C4-2B (cell line): Measurements from ENCODE around the gene FMNL2.

Experiments used
- H3K27ac ChIP-seq: fragments of 450-650 bp; 2 replicates; pipeline ENCODE4 v1.5.1; 2017
- ZFX ChIP-seq: fragments of 450-650 bp; IDR thresholded peaks from 2 replicates; pipeline ENCODE4 v1.6.1; 2017
- TF ChIP-seq, protein P1 (sequence below): fragments of 450-650 bp; conservative IDR thresholded peaks from 2 replicates; pipeline ENCODE4 v1.5.1; 2017; ENCODE audit warnings: mild to moderate bottlenecking

Gene FMNL2

DNA sequence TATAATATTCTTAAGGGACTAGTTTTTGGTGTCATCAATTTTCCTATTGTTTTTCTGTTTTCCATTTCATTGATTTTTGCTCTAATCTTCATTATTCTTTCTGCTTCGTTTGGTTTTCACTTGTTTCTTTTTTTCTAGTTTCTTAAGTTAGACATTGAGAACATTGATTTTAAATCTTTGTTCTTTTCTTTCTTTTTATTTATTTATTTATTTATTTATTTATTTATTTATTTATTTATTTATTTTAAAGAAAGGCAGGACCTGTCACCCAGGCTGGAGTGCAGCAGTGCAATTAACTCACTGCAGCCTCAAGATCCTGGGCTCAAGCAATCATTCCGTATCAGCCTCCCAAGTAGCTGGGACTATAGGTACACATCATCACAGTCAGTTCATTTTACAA lies 7.0 kb upstream of the FMNL2 start:
- TF ChIP-seq, protein P1, sequence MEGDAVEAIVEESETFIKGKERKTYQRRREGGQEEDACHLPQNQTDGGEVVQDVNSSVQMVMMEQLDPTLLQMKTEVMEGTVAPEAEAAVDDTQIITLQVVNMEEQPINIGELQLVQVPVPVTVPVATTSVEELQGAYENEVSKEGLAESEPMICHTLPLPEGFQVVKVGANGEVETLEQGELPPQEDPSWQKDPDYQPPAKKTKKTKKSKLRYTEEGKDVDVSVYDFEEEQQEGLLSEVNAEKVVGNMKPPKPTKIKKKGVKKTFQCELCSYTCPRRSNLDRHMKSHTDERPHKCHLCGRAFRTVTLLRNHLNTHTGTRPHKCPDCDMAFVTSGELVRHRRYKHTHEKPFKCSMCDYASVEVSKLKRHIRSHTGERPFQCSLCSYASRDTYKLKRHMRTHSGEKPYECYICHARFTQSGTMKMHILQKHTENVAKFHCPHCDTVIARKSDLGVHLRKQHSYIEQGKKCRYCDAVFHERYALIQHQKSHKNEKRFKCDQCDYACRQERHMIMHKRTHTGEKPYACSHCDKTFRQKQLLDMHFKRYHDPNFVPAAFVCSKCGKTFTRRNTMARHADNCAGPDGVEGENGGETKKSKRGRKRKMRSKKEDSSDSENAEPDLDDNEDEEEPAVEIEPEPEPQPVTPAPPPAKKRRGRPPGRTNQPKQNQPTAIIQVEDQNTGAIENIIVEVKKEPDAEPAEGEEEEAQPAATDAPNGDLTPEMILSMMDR, result no peak
- TF ChIP-seq ZFX, result no peak
- H3K27ac ChIP-seq, result no peak overlapping the region

DNA sequence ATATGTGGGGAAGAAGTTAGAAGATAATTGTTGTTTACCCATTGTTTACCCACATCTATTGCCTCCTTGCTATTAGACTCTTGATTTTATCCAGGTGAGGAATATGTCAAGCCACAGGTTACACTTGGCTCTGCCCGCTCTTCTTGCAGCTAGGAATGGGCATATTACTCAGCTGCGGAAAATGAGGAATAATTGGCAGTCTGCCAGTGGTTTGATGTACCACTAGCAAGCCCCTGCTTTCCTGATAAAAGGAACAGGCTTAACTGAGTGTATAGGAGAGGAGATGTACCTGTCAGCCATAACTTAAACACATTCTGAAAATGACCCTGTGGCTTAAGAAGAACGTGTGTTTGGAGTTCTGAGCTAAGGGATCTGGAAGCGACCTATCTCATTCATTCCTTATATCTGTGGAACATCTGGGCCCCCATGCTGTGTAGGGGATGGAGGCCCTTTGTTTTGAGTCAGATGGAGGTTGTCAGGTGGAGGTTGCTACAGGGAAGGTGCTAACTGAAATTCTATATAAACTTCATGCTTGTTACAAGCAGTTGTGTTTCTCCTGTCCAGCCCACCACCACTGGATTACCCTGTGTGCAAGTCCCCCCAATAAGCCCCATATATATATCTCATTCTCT lies 4.6 kb upstream of the FMNL2 start:
- TF ChIP-seq, protein P1, result no peak
- TF ChIP-seq ZFX, result no peak
- no peak overlapping the region for H3K27ac ChIP-seq

DNA sequence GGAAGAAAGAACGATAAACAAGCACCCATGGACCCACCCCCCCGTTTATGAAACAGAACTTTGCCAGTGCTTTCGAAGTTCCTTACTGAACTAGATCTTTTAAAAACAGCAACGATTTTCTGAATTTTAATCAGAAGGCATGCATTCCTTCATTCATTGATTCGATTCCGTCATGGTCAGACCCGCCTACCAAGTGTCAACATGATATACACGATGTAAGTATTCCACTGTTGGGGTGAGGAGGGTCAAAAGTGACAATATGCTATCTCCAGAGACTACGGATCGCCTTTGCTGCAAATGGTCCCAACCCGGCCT lies 316 bp upstream of the FMNL2 start:
- TF ChIP-seq, protein P1, result no peak
- no peak for TF ChIP-seq ZFX
- H3K27ac ChIP-seq, result peak overlapping the region; percentile 32; the same call in 1 of the 2 replicates

DNA sequence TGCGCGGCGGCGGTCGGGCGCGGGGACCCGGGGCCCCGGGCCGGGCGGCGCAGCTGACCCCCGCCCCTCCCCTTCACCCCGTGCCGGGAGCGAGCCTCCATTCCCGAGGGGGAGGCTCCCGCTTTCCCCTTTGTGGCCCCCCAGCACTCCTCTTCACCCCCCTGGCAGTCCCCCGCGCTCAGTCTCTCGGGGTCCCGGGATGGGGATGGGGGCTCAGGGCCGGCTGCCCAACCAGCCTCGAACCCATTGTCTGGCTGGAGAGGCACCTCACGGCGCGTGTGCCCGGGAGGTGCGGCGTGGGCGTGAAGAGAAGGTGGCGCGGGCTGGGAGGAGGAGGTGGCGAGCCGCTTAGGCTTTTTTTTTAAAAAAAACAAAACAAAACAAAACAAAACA lies 748 bp downstream of the FMNL2 start:
- no peak overlapping the region; the same call in 1 of the 2 replicates for H3K27ac ChIP-seq
- TF ChIP-seq ZFX, result no peak
- TF ChIP-seq, protein P1, result no peak

DNA sequence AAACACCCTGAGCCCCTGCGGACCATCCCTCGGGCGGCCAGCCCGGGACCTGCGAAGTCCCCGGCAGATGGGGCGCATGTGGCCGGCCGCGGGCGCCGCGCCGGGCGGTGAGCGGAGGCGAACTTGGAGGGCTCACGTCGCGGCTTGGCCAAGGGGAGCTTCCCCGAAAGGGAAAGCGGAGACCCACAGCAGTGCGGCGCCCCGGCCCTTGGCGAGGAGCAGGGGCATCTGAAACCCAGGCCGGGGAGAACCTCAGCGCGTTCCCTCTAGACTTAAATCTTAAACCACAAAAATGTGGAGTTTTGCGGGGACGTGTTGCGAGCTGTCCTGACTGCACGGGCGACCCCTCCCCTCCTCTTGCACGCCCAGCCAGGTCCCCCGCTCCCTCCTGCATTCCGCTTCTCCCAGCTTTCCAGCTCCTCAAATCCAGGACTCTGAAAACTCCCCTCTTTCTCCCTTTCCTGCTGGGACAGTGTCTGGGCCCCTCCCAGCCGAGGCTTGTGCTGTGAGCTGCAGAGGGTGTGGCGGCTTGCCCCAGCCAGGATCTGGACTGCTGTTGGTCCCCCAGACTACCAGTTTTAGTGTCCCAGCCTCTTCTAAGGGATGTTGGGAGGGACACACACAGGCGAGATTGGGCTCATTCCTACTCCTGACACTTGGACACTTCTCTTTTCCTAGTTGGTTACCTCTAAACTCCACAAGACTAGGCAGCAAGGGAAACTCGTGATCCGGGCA lies 1.3 kb downstream of the FMNL2 start:
- H3K27ac ChIP-seq, result no peak overlapping the region; the same call in 1 of the 2 replicates
- no peak for TF ChIP-seq ZFX
- TF ChIP-seq, protein P1, result no peak

DNA sequence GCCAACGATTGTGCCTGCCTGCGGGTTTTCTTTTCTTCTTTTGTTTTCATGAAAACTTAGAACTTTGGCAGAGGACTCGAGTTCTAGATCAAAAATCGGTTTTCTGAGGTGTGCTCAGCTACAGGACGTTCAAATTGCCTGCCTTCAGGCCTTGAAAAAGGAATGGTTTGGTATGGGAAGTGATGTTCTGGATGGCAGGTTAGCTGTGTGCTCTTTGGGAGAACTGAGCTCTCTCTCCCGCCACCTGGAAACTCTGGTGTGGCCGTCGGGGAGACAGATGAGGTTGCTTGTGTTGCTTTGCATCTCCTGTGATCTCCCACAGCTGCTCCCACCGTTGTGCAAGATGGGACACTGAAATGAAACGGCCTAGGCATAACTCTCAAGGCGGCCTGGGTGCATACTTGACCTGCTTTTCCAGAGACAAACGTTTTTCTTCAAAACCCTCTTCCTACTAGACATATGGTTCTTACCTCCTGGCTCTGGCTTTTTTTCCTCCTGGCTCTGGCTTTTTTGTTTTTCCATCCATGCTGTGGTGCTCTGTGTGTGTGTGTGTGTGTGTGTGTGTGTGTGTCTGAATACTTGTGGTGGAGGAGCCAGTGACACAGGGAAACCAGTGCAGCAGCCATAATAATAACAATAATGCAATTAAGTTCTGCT lies 2.0 kb downstream of the FMNL2 start:
- no peak overlapping the region for H3K27ac ChIP-seq
- TF ChIP-seq ZFX, result no peak
- TF ChIP-seq, protein P1, result no peak

DNA sequence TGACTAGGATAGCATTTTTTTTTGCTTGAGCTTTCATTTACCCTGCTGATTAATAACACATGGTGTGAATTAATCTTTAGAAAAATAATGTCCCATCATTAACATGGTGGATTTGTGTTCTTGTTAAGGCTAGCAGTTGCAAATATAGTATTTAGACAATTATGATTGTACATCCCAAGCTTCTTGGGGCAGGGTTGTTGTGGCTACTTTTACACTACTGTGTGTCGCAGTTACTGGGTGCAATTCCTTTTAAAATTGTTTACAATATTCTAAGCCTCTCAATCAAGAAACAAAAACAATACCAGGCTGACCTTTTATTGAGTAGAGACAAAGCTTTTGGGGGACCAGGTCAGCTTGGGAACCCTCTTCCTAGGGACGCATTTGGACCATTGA lies 2.5 kb downstream of the FMNL2 start:
- TF ChIP-seq ZFX, result no peak
- TF ChIP-seq, protein P1, result no peak
- H3K27ac ChIP-seq, result no peak overlapping the region
